ENCODE measurements around the gene BMPR1A. TPM values are rescaled to one million over a fixed set of nuclear protein-coding genes. Genes with fewer than 3 reads are reported as not detected.
A peak's percentile ranks its signal among the peaks of the same experiment; 100 is the strongest.

Gene BMPR1A
- total RNA-seq, 5 donors from 2014 or later (not counting 1 experiment from before 2014, with no cell fraction given): 7.8 to 15.0 (median 11.4) TPM

GRCh38 chr10:86965986-86966654 lies 209.7 kb downstream of the BMPR1A start:
- peak overlapping the region in 1 of 2 donors; percentile 2 for H3K4me3 ChIP-seq (ENCODE audit: control insufficient read depth in 1 of 2, extremely low read depth in 1 of 2, low read length in 1 of 2)
- 36% methylated on average over 2 of the region's 11 CpGs for WGBS (ENCODE audit: insufficient coverage)
- peaks cover 4 to 35% of the 10 kb centered on the region in 2 experiments for H3K27me3 ChIP-seq (replicated peaks in 1 of 2; ENCODE audit: control insufficient read depth in 2 of 2, extremely low read depth in 1 of 2, insufficient read depth in 2 of 2, low read length in 1 of 2)

GRCh38 chr10:86967481-86967941 lies 211.1 kb downstream of the BMPR1A start:
- Mint-ChIP-seq H3K4me1 (peaks cover 34 to 54% (median 46%) of the 10 kb centered on the region in 3 donors), H3K27ac (no peak overlapping the region), H3K27me3 (no peaks in the 10 kb centered on the region), H3K9me3 (no peaks in the 10 kb centered on the region), H3K4me3 (peak overlapping the region in 1 of 3 donors; percentile 35), H3K36me3 (no peaks in the 10 kb centered on the region)
- DNase-seq (no peak), ATAC-seq (replicated peaks in 1 of 4) (no peak)
- Histone ChIP-seq H3K27ac (ENCODE audit: low read length) (no peak overlapping the region), H3K4me1 (ENCODE audit: control insufficient read depth in 1 of 2, extremely low read depth in 1 of 2, insufficient read depth in 2 of 2, low read length in 2 of 2) (peaks cover 7 to 68% of the 10 kb centered on the region in 2 experiments), H3K9me3 (no peaks in the 10 kb centered on the region), H3K36me3 (ENCODE audit: control insufficient read depth in 2 of 2, extremely low read depth in 1 of 2, insufficient read depth in 1 of 2, low read length in 1 of 2) (no peaks in the 10 kb centered on the region), H3K27me3 (replicated peaks in 1 of 2; ENCODE audit: control insufficient read depth in 2 of 2, extremely low read depth in 1 of 2, insufficient read depth in 2 of 2, low read length in 1 of 2) (peaks cover 4 to 27% of the 10 kb centered on the region in 2 experiments), H3K4me3 (ENCODE audit: control insufficient read depth in 1 of 2, extremely low read depth in 1 of 2, low read length in 1 of 2) (no peak overlapping the region)
- ChIA-PET POLR2A (no interaction called here), CTCF (interaction anchor here (0.7 to 1.9 kb wide), 5 partner anchors 10 to 121 kb away, joined by 4 to 8 read pairs (median 6); partner anchors contain the start of gene MMRN2 (in 1 of the 2))
- WGBS (ENCODE audit: insufficient coverage): 92% methylated on average over 4 of the region's 7 CpGs

More at GRCh38 chr10:86965986-86966654, 209.7 kb downstream of the BMPR1A start:
- no peaks in the 10 kb centered on the region for H3K9me3 ChIP-seq
- ChIA-PET POLR2A (no interaction called here), CTCF (interaction anchor here (0.6 to 2.1 kb wide), 12 partner anchors 9 to 126 kb away, joined by 3 to 11 read pairs (median 4); partner anchors contain the start of gene MMRN2 (in 1 of the 2))
- Mint-ChIP-seq H3K27me3 (no peaks in the 10 kb centered on the region), H3K4me1 (peaks cover 26 to 48% (median 39%) of the 10 kb centered on the region in 3 donors), H3K4me3 (peak overlapping the region; percentile 43 to 69 (median 67)), H3K27ac (peak overlapping the region; percentile 66 to 75), H3K36me3 (no peaks in the 10 kb centered on the region), H3K9me3 (no peaks in the 10 kb centered on the region)
- H3K4me1 ChIP-seq (ENCODE audit: control insufficient read depth in 1 of 2, extremely low read depth in 1 of 2, insufficient read depth in 2 of 2, low read length in 2 of 2): peaks cover 7 to 61% of the 10 kb centered on the region in 2 experiments
- DNase-seq: peak in 1 of 35 experiments; percentile 18
- H3K36me3 ChIP-seq (ENCODE audit: control insufficient read depth in 2 of 2, extremely low read depth in 1 of 2, insufficient read depth in 1 of 2, low read length in 1 of 2): no peaks in the 10 kb centered on the region
- H3K27ac ChIP-seq (ENCODE audit: low read length): peak overlapping the region; percentile 31
- ATAC-seq (replicated peaks in 1 of 4): peak in 1 of 4 experiments; percentile 9

- Histone ChIP-seq H3K4me1 (ENCODE audit: control insufficient read depth in 1 of 2, extremely low read depth in 1 of 2, insufficient read depth in 2 of 2, low read length in 2 of 2) (peaks cover 7 to 67% of the 10 kb centered on the region in 2 experiments), H3K27ac (ENCODE audit: low read length) (no peak within 1 kb of the TSS), H3K9me3 (no peaks in the 10 kb centered on the region), H3K27me3 (replicated peaks in 1 of 2; ENCODE audit: control insufficient read depth in 2 of 2, extremely low read depth in 1 of 2, insufficient read depth in 2 of 2, low read length in 1 of 2) (peaks cover 4 to 27% of the 10 kb centered on the region in 2 experiments), H3K4me3 (ENCODE audit: control insufficient read depth in 1 of 2, extremely low read depth in 1 of 2, low read length in 1 of 2) (peak within 1 kb of the TSS; percentile 17 to 35), H3K36me3 (ENCODE audit: control insufficient read depth in 2 of 2, extremely low read depth in 1 of 2, insufficient read depth in 1 of 2, low read length in 1 of 2) (no peaks in the 10 kb centered on the region)
- ATAC-seq (replicated peaks in 1 of 4) (no peak), DNase-seq (peak in 8 of 35 experiments; percentile 18 to 43 (median 24))
- Mint-ChIP-seq H3K9me3 (no peaks in the 10 kb centered on the region), H3K36me3 (no peaks in the 10 kb centered on the region), H3K4me3 (peak within 1 kb of the TSS; percentile 34 to 86 (median 53)), H3K4me1 (peaks cover 41 to 58% (median 49%) of the 10 kb centered on the region in 3 donors), H3K27me3 (no peaks in the 10 kb centered on the region), H3K27ac (no peak within 1 kb of the TSS)
- WGBS (ENCODE audit: insufficient coverage): 33% methylated on average over 55 of the region's 59 CpGs
- POLR2A ChIA-PET: no interaction called here
- CTCF ChIA-PET: interaction anchor here (0.5 to 2.8 kb wide), 5 partner anchors 14 to 120 kb away, joined by 3 to 8 read pairs (median 6); no protein-coding TSS in a partner anchor
Measured at GRCh38 chr10:86968271-86968993, 212.0 kb downstream of the BMPR1A start, which contains the start of gene ADIRF. ADIRF (plus strand) TSS chr10:86968482; CDS start chr10:86968545, 63 bp downstream.

- Histone ChIP-seq H3K4me1 (ENCODE audit: control insufficient read depth in 1 of 2, extremely low read depth in 1 of 2, insufficient read depth in 2 of 2, low read length in 2 of 2) (peaks cover 7 to 67% of the 10 kb centered on the region in 2 experiments), H3K4me3 (ENCODE audit: control insufficient read depth in 1 of 2, extremely low read depth in 1 of 2, low read length in 1 of 2) (peak overlapping the region in 1 of 2 donors; percentile 35), H3K36me3 (ENCODE audit: control insufficient read depth in 2 of 2, extremely low read depth in 1 of 2, insufficient read depth in 1 of 2, low read length in 1 of 2) (no peaks in the 10 kb centered on the region), H3K9me3 (no peaks in the 10 kb centered on the region), H3K27me3 (replicated peaks in 1 of 2; ENCODE audit: control insufficient read depth in 2 of 2, extremely low read depth in 1 of 2, insufficient read depth in 2 of 2, low read length in 1 of 2) (peaks cover 4 to 27% of the 10 kb centered on the region in 2 experiments), H3K27ac (ENCODE audit: low read length) (no peak overlapping the region)
- H3K9me3 Mint-ChIP-seq: no peaks in the 10 kb centered on the region
- no peaks in the 10 kb centered on the region for H3K36me3 Mint-ChIP-seq
- ATAC-seq (replicated peaks in 1 of 4) (no peak), DNase-seq (no peak)
- WGBS (ENCODE audit: insufficient coverage): 66% methylated on average over 3 of the region's 9 CpGs
- peak overlapping the region; percentile 7 to 86 (median 24) for H3K4me3 Mint-ChIP-seq
- no peak overlapping the region for H3K27ac Mint-ChIP-seq
- POLR2A ChIA-PET: no interaction called here
- H3K27me3 Mint-ChIP-seq: no peaks in the 10 kb centered on the region
- CTCF ChIA-PET: interaction anchor here (0.5 to 2.8 kb wide), 3 partner anchors 14 to 216 kb away, joined by 3 to 8 read pairs (median 3); no protein-coding TSS in a partner anchor
- peaks cover 41 to 58% (median 49%) of the 10 kb centered on the region in 3 donors for H3K4me1 Mint-ChIP-seq
Measured at GRCh38 chr10:86968994-86969355, 212.6 kb downstream of the BMPR1A start.

- H3K4me3 Mint-ChIP-seq: peak overlapping the region in 2 of 3 donors; percentile 39 to 86
- Histone ChIP-seq H3K9me3 (no peaks in the 10 kb centered on the region), H3K36me3 (ENCODE audit: control insufficient read depth in 2 of 2, extremely low read depth in 1 of 2, insufficient read depth in 1 of 2, low read length in 1 of 2) (no peaks in the 10 kb centered on the region), H3K4me3 (ENCODE audit: control insufficient read depth in 1 of 2, extremely low read depth in 1 of 2, low read length in 1 of 2) (no peak overlapping the region), H3K27ac (ENCODE audit: low read length) (no peak overlapping the region), H3K27me3 (replicated peaks in 1 of 2; ENCODE audit: control insufficient read depth in 2 of 2, extremely low read depth in 1 of 2, insufficient read depth in 2 of 2, low read length in 1 of 2) (peaks cover 4 to 27% of the 10 kb centered on the region in 2 experiments), H3K4me1 (ENCODE audit: control insufficient read depth in 1 of 2, extremely low read depth in 1 of 2, insufficient read depth in 2 of 2, low read length in 2 of 2) (peaks cover 7 to 67% of the 10 kb centered on the region in 2 experiments)
- H3K36me3 Mint-ChIP-seq: no peaks in the 10 kb centered on the region
- ChIA-PET POLR2A (no interaction called here), CTCF (interaction anchor here (0.6 to 2.8 kb wide), 2 partner anchors 29 to 216 kb away, joined by 3 to 8 read pairs; no protein-coding TSS in a partner anchor)
- peak overlapping the region in 1 of 2 donors; percentile 66 for H3K27ac Mint-ChIP-seq
- no peaks in the 10 kb centered on the region for H3K27me3 Mint-ChIP-seq
- no peaks in the 10 kb centered on the region for H3K9me3 Mint-ChIP-seq
- no peak for DNase-seq
- peaks cover 41 to 58% (median 49%) of the 10 kb centered on the region in 3 donors for H3K4me1 Mint-ChIP-seq
- ATAC-seq (replicated peaks in 1 of 4): no peak
- 97% methylated on average over 4 of the region's 8 CpGs for WGBS (ENCODE audit: insufficient coverage)
Measured at GRCh38 chr10:86969421-86970041, 213.1 kb downstream of the BMPR1A start.

Data from T-cell (primary cell).